Loucy (cell line): ENCODE measurements around the gene ERVK3-1.

ENCODE experiments used
- H2AFZ ChIP-seq: fragments of 200-600 bp; sonication (generic); 2 replicates; pipeline ENCODE4 v1.6.0; 2016; ENCODE audit warnings: antibody characterized with exemption, mild to moderate bottlenecking, low read length, moderate library complexity
- H3F3A ChIP-seq: fragments of 200-600 bp; 2 replicates; pipeline ENCODE4 v1.6.0; 2016; ENCODE audit warnings: antibody characterized with exemption, low read depth, mild to moderate bottlenecking
- H3K27me3 ChIP-seq: fragments of 200-600 bp; sonication (generic); 2 replicates; pipeline ENCODE4 v1.6.1; 2014; ENCODE audit warnings: low read length, mild to moderate bottlenecking; ENCODE audit not compliant: insufficient read depth, poor library complexity, severe bottlenecking
- H3K36me3 ChIP-seq: fragments of 200-600 bp; sonication (generic); 2 replicates; pipeline ENCODE4 v1.6.1; 2016; ENCODE audit warnings: low read length; ENCODE audit not compliant: insufficient read depth
- H3K4me1 ChIP-seq: fragments of 200-600 bp; sonication (generic); 2 replicates; pipeline ENCODE4 v1.5.1; 2014; ENCODE audit warnings: low read length, mild to moderate bottlenecking; ENCODE audit not compliant: insufficient read depth, poor library complexity, severe bottlenecking
- H3K4me2 ChIP-seq: fragments of 200-600 bp; sonication (generic); 2 replicates; pipeline ENCODE4 v1.6.0; 2014; ENCODE audit warnings: antibody characterized with exemption, low read length, low read depth, mild to moderate bottlenecking; ENCODE audit not compliant: poor library complexity, severe bottlenecking
- H3K4me3 ChIP-seq: fragments of 200-600 bp; sonication (generic); 2 replicates; pipeline ENCODE4 v1.5.1; 2014; ENCODE audit warnings: low read length, mild to moderate bottlenecking, mixed read lengths; ENCODE audit not compliant: poor library complexity, severe bottlenecking
- H3K79me2 ChIP-seq: fragments of 200-600 bp; sonication (generic); 2 replicates; pipeline ENCODE4 v1.6.1; 2014; ENCODE audit warnings: low read length; ENCODE audit not compliant: insufficient read depth
- H3K9ac ChIP-seq: fragments of 200-600 bp; sonication (generic); 2 replicates; pipeline ENCODE4 v1.6.0; 2014; ENCODE audit warnings: mild to moderate bottlenecking, low read depth, low read length, moderate library complexity; ENCODE audit not compliant: poor library complexity, severe bottlenecking
- H3K9me2 ChIP-seq: fragments of 200-600 bp; sonication (generic); replicated peaks from 2 replicates; pipeline ENCODE4 v1.6.1; 2016; ENCODE audit warnings: low read depth, low read length, mixed read lengths
- H3K9me3 ChIP-seq: fragments of 200-600 bp; sonication (generic); 2 replicates; pipeline ENCODE4 v1.6.1; 2014; ENCODE audit warnings: mild to moderate bottlenecking, antibody characterized with exemption, low read length, low read depth; ENCODE audit not compliant: insufficient read depth
- H4K20me1 ChIP-seq: fragments of 200-600 bp; sonication (generic); 2 replicates; pipeline ENCODE4 v1.6.0; 2014; ENCODE audit warnings: antibody characterized with exemption, low read length, mild to moderate bottlenecking; ENCODE audit not compliant: insufficient read depth, poor library complexity, severe bottlenecking
- EZH2phosphoT487 ChIP-seq: fragments of 200-600 bp; IDR thresholded peaks from 2 replicates; pipeline ENCODE4 v1.6.1; 2018; ENCODE audit warnings: antibody characterized with exemption, mild to moderate bottlenecking, moderate library complexity, borderline replicate concordance
- TF ChIP-seq, protein P1 (sequence below): fragments of 200-600 bp; sonication (generic); conservative IDR thresholded peaks from 2 replicates; pipeline ENCODE4 v1.5.1; 2014; ENCODE audit warnings: mild to moderate bottlenecking, antibody characterized with exemption, low read length

Gene ERVK3-1

GRCh38 chr19:58277197-58277596 is 28.0 kb upstream of the ERVK3-1 start:
- Histone ChIP-seq H3K4me1 (peaks cover 30% of the 10 kb centered on the region), H3K4me2 (peak overlapping the region; percentile 73), H3K9me3 (no peaks in the 10 kb centered on the region), H3K27me3 (no peaks in the 10 kb centered on the region), H3K9me2 (no peaks in the 10 kb centered on the region), H2AFZ (no peak overlapping the region), H3K36me3 (no peaks in the 10 kb centered on the region), H4K20me1 (peaks cover 24% of the 10 kb centered on the region), H3F3A (no peaks in the 10 kb centered on the region), H3K4me3 (no peak overlapping the region), H3K9ac (no peak overlapping the region), H3K79me2 (peaks cover 45% of the 10 kb centered on the region)
- TF ChIP-seq EZH2phosphoT487, result no peak
- TF ChIP-seq, protein P1, sequence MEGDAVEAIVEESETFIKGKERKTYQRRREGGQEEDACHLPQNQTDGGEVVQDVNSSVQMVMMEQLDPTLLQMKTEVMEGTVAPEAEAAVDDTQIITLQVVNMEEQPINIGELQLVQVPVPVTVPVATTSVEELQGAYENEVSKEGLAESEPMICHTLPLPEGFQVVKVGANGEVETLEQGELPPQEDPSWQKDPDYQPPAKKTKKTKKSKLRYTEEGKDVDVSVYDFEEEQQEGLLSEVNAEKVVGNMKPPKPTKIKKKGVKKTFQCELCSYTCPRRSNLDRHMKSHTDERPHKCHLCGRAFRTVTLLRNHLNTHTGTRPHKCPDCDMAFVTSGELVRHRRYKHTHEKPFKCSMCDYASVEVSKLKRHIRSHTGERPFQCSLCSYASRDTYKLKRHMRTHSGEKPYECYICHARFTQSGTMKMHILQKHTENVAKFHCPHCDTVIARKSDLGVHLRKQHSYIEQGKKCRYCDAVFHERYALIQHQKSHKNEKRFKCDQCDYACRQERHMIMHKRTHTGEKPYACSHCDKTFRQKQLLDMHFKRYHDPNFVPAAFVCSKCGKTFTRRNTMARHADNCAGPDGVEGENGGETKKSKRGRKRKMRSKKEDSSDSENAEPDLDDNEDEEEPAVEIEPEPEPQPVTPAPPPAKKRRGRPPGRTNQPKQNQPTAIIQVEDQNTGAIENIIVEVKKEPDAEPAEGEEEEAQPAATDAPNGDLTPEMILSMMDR, result no peak

- Histone ChIP-seq H3K36me3 (no peaks in the 10 kb centered on the region), H3K79me2 (peaks cover 51% of the 10 kb centered on the region), H3K4me1 (peaks cover 30% of the 10 kb centered on the region), H3K4me3 (peak overlapping the region; percentile 82), H3F3A (no peaks in the 10 kb centered on the region), H4K20me1 (peaks cover 32% of the 10 kb centered on the region), H3K9me3 (no peaks in the 10 kb centered on the region), H3K9me2 (no peaks in the 10 kb centered on the region), H3K4me2 (peak overlapping the region; percentile 73), H3K9ac (peak overlapping the region; percentile 82), H3K27me3 (no peaks in the 10 kb centered on the region), H2AFZ (peak overlapping the region; percentile 71)
- TF ChIP-seq EZH2phosphoT487, result no peak
- TF ChIP-seq, protein P1, result no peak
Observed at GRCh38 chr19:58277748-58278540, 27.2 kb upstream of the ERVK3-1 start.

GRCh38 chr19:58278541-58279041 is 26.6 kb upstream of the ERVK3-1 start, which contains the start of gene ZNF8:
TSS of gene ZNF8 (plus strand) at chr19:58278955. CDS start at chr19:58279082, 127 bp downstream.
- TF ChIP-seq, protein P1, result no peak
- no peak for TF ChIP-seq EZH2phosphoT487
- peak within 1 kb of the TSS; percentile 82 for H3K4me3 ChIP-seq
- peaks cover 57% of the 10 kb centered on the region for H3K79me2 ChIP-seq
- H3K27me3 ChIP-seq, result no peaks in the 10 kb centered on the region
- H3K9ac ChIP-seq, result peak within 1 kb of the TSS; percentile 88
- H3F3A ChIP-seq, result no peaks in the 10 kb centered on the region
- H3K36me3 ChIP-seq, result no peaks in the 10 kb centered on the region
- H3K9me2 ChIP-seq, result no peaks in the 10 kb centered on the region
- peak within 1 kb of the TSS; percentile 95 for H2AFZ ChIP-seq
- H3K9me3 ChIP-seq, result no peaks in the 10 kb centered on the region
- peaks cover 30% of the 10 kb centered on the region for H3K4me1 ChIP-seq
- H3K4me2 ChIP-seq, result peak within 1 kb of the TSS; percentile 92
- peaks cover 32% of the 10 kb centered on the region for H4K20me1 ChIP-seq
